AG10803 (cell line): ENCODE measurements around the gene KLHL29.

Experiments
- DNase-seq: peaks from one replicate; pipeline ENCODE4 v3.0.0; 2010; ENCODE audit warnings: low read depth
- H3K4me3 ChIP-seq: 2 replicates; pipeline ENCODE4 v1.5.1; 2011; ENCODE audit warnings: mild to moderate bottlenecking, low read length, control low read depth
- TF ChIP-seq, protein P1 (sequence below): conservative IDR thresholded peaks from 2 replicates; pipeline ENCODE4 v1.5.1; 2011; ENCODE audit warnings: mild to moderate bottlenecking, low read length, control low read depth, inconsistent platforms

KLHL29 gene

GRCh38 chr2:23640711-23641110 lies 255.7 kb downstream of the KLHL29 start:
- no peak for DNase-seq
- no peak overlapping the region for H3K4me3 ChIP-seq
- TF ChIP-seq, protein P1, sequence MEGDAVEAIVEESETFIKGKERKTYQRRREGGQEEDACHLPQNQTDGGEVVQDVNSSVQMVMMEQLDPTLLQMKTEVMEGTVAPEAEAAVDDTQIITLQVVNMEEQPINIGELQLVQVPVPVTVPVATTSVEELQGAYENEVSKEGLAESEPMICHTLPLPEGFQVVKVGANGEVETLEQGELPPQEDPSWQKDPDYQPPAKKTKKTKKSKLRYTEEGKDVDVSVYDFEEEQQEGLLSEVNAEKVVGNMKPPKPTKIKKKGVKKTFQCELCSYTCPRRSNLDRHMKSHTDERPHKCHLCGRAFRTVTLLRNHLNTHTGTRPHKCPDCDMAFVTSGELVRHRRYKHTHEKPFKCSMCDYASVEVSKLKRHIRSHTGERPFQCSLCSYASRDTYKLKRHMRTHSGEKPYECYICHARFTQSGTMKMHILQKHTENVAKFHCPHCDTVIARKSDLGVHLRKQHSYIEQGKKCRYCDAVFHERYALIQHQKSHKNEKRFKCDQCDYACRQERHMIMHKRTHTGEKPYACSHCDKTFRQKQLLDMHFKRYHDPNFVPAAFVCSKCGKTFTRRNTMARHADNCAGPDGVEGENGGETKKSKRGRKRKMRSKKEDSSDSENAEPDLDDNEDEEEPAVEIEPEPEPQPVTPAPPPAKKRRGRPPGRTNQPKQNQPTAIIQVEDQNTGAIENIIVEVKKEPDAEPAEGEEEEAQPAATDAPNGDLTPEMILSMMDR = no peak

DNA sequence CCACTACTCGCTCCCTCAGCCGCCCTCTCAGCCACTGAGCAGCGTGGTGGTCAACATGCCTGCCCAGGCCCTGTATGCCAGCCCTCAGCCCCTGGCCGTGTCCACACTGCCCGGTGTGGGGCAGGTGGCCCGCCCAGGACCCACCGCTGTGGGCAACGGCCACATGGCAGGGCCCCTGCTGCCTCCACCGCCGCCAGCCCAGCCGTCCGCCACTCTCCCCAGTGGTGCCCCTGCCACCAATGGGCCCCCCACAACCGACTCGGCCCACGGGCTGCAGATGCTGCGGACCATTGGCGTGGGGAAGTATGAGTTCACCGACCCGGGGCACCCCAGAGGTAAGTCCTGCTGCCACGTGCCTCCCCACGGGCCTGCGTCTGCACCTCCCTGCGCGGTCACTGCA lies 257.5 kb downstream of the KLHL29 start:
- DNase-seq = no peak
- TF ChIP-seq, protein P1 = no peak
- H3K4me3 ChIP-seq = no peak overlapping the region

DNA sequence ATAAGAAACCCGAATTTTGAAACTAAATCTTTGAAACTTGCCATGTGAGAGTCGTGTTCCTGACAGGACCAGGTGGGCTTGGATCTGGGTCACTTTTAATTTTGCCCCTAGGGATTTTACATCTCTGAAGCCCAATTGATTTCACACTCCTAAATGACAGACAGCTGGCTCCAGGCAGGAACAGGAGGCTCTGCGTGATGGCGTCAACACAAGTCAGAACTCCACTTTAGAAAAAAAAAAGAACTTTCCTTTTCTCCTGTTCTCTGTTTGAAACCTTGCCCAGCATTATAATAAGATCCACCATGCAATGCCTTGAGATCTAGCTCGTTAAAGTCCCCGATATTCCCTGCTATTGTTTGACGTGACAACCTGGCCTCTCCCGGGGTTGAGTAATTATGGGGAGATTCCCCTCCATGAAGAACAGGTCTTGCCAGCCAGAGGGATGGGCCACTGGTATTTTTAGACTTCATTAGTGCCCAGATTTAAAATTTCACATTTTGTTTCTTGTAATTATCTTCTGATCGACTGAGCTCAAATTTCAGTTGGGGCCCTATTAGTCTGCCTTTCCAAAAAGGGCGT lies 260.3 kb downstream of the KLHL29 start:
- DNase-seq = no peak
- H3K4me3 ChIP-seq = no peak overlapping the region
- TF ChIP-seq, protein P1 = no peak

GRCh38 chr2:23647563-23647962 lies 262.6 kb downstream of the KLHL29 start:
- no peak for DNase-seq
- TF ChIP-seq, protein P1 = no peak
- H3K4me3 ChIP-seq = no peak overlapping the region

DNA sequence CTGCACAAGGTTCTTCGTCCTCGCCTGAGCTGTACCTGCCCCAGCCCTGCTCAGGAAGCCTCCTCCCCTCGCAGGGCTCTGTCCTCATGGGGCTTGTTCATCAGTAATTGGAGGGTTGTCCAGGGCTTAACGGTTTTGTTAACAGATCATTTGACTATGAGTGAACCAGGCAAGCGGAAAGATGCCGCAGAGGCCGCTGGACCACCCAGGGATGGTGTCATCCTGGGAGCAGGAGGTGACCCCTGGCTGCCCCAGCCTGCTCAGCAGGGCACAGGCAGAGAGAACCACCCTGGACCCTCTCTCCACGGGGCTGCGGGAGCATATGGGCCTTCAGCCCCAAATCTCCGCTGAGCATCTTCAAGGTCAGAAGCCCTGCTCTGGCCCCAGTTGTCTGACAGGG lies 264.3 kb downstream of the KLHL29 start:
- no peak overlapping the region for H3K4me3 ChIP-seq
- no peak for DNase-seq
- TF ChIP-seq, protein P1 = no peak

GRCh38 chr2:23649819-23650218 lies 264.8 kb downstream of the KLHL29 start:
- no peak overlapping the region for H3K4me3 ChIP-seq
- DNase-seq = no peak
- TF ChIP-seq, protein P1 = no peak

GRCh38 chr2:23651187-23652080 lies 266.5 kb downstream of the KLHL29 start:
- DNase-seq = peak; percentile 72
- TF ChIP-seq, protein P1 = no peak
- no peak overlapping the region for H3K4me3 ChIP-seq
